ENCODE measurements around the gene FOXQ1.

The FOXQ1 gene

GRCh38 chr6:1311400-1312202 is at the start of gene FOXQ1:
FOXQ1 (plus strand) TSS chr6:1312098; CDS start chr6:1312705, 607 bp downstream.
- DNase-seq (ENCODE audit: low read depth in 2 of 2), result no peak

DNA sequence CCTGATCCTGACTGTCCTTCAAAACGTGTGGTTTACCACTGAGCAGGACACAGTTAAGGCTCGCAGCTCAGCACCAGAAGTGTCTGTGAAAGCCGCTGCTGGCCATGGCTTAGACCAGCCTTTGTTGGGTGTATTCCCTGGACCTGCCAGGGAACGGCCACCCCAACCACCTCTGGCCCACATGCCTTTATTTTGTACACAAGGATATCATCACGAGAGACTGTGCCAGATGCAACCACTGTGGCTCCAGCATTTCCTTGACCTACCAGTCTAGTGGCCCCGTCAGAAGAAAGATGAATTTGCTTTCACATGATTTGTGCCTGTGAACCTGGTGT is 49.2 kb upstream of the FOXQ1 start:
- no peak for DNase-seq (ENCODE audit: low read depth in 2 of 2)

DNA sequence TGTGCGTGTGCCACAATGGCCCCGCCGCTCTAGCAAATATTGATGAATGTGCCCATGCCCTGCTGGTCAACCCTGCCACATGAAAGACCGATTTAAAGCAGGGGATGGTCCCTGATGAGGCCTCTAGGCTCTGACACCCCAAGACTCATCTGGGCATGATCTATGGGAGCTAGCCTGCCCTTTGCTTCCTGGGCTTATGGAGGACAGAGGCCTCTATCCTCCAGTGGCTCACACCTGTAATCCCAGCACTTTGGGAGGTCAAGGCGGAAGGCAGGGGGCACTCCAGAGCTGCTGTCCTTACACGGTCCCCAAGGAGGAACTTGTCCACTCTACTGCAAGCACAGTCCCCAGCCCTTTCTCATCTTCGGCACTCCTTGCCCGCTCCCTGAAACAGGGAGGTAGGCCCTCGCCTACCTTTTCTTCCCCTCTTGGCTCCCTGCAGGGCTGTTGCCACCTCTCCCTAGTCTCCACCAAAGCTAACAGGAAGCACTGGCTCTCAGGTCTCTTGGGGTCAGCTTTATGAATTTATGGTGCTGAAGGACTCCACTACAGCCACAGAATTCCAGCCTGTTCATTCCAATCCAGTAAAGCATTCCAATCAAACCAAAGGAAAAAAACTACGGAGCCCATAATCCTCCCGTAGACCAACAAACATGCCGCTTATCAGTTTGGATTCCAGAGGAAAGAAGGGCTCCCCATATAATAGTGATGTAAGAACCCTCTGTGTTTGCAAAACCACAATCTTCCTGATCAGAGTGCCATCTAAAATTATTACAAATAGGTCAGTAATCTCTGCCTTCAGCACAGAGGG is 48.7 kb upstream of the FOXQ1 start:
- DNase-seq (ENCODE audit: low read depth in 2 of 2), result no peak

GRCh38 chr6:1263850-1264377 is 48.0 kb upstream of the FOXQ1 start:
- DNase-seq (ENCODE audit: low read depth in 2 of 2), result no peak

DNA sequence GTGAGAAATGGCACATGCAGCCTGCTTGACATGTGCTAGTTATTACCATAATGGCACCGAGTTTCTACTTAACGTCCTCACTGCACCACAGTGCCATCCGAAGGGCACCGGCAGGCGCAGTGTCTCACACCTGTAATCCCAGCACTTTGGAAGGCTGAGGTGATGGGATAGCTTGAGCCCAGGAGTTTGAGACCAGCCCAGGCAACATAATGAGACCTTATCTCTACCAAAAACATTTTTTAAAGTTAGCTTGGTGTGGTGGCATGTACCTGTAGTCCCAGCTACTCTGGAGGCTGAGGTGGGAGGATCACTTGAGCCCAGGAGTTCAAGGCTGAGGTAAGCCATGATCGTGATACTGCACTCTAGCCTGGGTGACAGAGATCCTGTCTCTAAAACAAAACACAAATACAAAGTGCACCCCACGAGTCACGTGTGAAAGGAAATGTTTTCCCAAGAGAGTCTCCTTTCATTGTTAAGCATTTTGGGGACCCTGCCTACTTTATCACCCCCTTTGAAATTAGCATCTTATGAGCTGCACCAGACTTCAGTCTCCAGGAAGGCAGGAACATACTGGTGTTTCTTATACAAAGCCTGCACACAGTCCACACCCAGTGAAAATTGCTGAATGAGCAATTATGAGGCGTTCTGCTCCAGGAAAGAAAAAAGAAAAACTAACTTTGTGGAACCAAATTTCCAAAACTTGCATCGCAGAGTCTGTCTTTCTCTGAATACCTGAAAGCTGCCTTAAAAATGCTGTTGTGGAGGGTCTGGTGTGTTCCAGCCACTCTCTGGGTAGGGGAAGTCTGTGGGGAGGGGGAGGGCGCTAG is 47.1 kb upstream of the FOXQ1 start:
- DNase-seq (ENCODE audit: low read depth in 2 of 2), result no peak

- DNase-seq (ENCODE audit: low read depth in 2 of 2), result no peak
Observed at GRCh38 chr6:1266686-1267056, 45.2 kb upstream of the FOXQ1 start.

DNA sequence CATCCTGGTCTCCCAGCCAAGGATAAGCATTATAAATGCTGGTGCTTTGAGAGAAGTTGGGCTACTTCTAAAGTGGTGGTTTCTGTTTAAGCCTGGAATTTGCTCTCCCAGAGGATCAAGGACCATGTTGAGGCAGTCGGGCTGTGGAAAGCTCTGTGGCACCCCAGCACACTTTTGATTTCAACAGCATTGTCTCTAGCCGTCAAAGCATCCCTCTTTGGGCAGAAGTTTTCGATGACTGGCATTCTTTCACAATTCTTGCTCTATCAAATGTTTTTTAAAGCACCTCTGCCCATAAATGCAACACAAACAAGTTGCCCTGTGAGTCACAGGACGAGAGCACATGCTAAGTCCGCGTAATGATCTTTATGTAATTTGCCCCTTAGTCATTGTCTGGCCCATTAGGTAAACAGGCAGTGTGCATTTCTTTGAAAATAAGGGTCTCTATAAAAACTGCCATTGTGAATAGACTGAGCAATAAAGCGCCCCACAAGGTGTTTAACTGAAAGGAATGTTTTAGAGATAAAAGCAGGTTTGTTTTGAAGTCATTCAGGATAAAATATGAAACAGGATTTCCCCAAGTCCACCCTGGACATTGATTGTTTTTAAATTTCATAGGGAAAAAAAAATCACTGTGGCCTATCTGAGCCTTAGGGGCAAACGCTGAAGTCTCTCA is 44.7 kb upstream of the FOXQ1 start:
- DNase-seq (ENCODE audit: low read depth in 2 of 2), result no peak

- no peak for DNase-seq (ENCODE audit: low read depth in 2 of 2)
Observed at GRCh38 chr6:1267790-1268762, 43.8 kb upstream of the FOXQ1 start.

DNA sequence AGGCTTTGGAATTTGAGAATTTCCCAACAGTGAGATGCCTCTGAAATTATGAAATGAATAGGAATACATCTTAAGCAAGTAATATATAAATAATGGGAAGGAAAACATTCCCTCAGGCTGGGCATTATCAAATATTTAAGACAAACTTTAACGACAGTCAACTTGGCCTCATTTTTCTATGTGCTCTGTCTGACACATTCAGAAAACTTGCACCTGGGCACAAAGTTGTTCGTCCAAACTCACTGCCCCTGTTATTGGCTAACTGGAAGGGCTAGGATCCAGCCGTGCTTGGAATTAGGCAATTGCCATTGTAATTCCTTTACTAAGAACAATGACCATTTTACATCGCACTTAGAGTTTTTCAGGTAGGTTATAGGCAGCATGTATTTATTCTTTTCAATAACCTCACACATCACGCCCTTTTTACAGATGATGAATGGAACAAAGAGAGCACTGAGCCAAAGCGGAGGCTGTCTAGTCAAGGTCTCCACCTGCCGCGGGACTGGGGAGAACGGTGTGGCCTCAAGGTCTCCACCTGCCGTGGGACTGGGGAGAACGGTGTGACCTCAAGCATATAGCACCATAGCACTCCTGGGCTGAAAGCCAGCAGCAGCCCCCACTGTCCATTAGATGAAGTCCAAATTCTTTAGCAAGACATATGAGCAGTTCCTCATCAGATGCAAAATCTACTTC is 40.7 kb upstream of the FOXQ1 start:
- no peak for DNase-seq (ENCODE audit: low read depth in 2 of 2)

- no peak for DNase-seq (ENCODE audit: low read depth in 2 of 2)
Observed at GRCh38 chr6:1278061-1278720, 33.7 kb upstream of the FOXQ1 start.

GRCh38 chr6:1279065-1279464 is 32.8 kb upstream of the FOXQ1 start:
- DNase-seq (ENCODE audit: low read depth in 2 of 2), result no peak

DNA sequence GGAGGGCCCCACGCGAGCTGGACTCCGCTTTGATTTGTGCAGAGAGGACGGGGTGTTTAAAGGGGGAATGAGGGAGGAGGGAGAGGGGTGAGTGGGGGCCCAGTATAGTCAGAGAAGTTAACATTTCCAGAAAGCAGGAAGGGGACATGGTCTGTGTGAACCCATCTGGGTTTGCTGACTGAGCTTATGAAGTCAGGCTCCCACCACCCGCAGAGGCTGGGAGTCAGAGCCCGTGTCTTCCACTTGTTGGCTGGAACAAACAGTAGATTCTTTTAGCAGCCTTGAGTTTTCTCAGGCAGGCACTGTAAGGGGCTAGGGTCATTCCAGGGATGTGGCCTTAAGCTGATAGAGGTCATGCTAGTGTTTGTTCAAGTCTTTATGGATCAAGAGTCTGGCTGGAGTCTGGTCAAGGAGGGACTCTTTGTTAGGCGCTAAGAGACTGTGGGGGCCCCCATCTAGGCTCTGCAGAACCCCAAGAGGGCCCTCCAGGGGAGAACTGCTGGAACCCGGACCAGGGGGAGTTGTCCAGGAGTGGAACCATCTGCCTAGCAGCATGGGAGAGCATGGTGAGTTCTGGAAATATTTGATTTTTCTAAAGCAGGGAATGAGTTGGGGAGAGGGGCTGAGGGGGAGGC is 31.1 kb upstream of the FOXQ1 start:
- no peak for DNase-seq (ENCODE audit: low read depth in 2 of 2)

DNA sequence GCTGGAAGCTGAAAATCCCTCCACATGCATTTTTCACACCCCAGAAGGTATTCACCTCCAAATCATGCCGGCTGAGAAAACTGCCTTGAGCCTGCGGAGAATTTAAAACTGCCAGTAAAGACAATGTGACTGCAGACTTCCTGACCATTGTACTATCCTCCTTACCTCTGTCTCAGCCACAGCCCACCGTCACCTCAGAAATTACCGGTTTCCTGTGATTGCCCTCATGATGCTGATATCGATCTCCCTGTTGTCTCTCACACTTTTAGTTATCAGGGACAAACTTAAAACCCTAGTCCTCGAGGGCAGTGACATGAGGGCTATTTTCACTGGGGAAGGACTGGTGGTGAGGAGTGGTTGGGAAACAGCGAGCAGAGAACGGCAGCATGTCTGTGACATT is 30.2 kb upstream of the FOXQ1 start:
- no peak for DNase-seq (ENCODE audit: low read depth in 2 of 2)

DNA sequence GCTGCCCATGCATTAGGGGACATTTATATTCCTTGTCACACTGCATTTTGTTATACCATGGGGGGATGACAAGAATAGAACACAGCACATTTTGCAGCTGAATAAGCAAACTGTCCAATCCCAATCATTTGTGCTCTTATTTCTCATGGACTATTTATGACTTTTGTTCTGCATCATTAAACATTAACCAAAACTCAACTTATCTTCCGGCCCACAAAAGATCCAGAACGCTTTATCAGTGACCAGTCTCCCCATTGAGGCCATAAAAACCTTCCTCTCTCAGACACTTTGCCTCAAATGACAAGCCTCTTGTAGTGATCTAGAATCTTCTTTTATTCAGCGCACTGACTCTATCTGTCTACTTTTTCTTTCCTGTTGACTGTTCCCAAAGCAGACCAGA is 28.4 kb upstream of the FOXQ1 start:
- DNase-seq (ENCODE audit: low read depth in 2 of 2), result no peak

- no peak for DNase-seq (ENCODE audit: low read depth in 2 of 2)
Observed at GRCh38 chr6:1285556-1285955, 26.3 kb upstream of the FOXQ1 start.

- no peak for DNase-seq (ENCODE audit: low read depth in 2 of 2)
Observed at GRCh38 chr6:1285956-1286355, 25.9 kb upstream of the FOXQ1 start.

GRCh38 chr6:1287103-1287591 is 24.8 kb upstream of the FOXQ1 start:
- no peak for DNase-seq (ENCODE audit: low read depth in 2 of 2)

DNA sequence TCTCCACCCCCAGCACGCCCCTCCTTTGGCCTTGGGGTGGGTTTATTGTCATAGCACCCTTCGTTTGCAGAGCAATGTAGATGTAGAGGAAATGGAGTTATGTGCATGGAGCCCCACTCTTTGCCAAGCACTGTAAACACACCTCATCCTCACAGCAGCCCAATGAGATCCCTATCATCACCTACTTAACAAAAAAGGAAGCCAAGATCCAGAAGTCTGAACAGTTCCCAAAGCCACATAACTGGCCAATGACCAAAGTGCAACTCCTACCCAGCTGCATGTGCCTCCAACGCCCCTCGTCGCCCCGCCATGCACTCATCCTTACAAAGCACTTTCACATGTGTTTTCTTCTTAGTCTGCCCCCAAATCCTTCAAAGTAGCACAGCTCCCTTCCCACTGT is 21.8 kb upstream of the FOXQ1 start:
- DNase-seq (ENCODE audit: low read depth in 2 of 2), result no peak

DNA sequence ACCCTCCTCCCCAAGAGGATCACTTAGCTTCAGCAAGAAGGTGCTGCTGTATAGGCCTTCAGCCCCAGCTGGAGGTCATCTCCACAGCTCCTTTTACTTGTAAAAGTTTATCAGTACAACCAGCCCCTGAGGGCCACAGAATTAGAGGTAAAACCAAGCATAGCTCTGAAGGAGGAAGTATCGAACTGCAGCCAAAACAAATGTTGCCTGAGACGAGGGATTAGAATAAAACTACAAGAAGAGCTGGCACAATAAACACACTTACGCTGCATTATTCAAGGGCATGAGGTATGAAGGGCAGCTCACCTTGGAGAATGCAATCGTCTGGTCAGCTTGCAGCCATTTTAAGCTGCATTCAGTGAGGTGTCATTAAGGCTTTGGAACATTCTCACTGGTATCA is 21.1 kb upstream of the FOXQ1 start:
- DNase-seq (ENCODE audit: low read depth in 2 of 2), result no peak
